Measurements from ENCODE around the gene PLEKHG3. TPM values are rescaled to one million over a fixed set of nuclear protein-coding genes. Genes with fewer than 3 reads are reported as not detected.

The PLEKHG3 gene
- total and polyA plus RNA-seq, 9 donors: 17.5 to 92.9 (median 67.7) TPM

- Histone ChIP-seq H3K27ac (no peak overlapping the region), H3K36me3 (no peaks in the 10 kb centered on the region), H3K4me1 (ENCODE audit: insufficient read depth) (no peaks in the 10 kb centered on the region), H3K9me3 (no peaks in the 10 kb centered on the region), H3K4me3 (no peak overlapping the region), H3K27me3 (no peaks in the 10 kb centered on the region)
- WGBS, 3 donors: 76 to 79% (median 77%) methylated on average over 6 of the region's 6 CpGs
- TF ChIP-seq POLR2A (IDR thresholded peaks at IDR 0.05): no peak
- no peak for TF ChIP-seq EP300 (IDR thresholded peaks at IDR 0.05)
- no peak for TF ChIP-seq CTCF (IDR thresholded peaks at IDR 0.05)
- intact Hi-C loops (cut with DNase I): loop anchor here in 3 of 4 donors (5.0 to 10.0 kb wide), 3 partner anchors 89 to 261 kb away; no protein-coding TSS in a partner anchor
- no peak for DNase-seq
Observed at GRCh38 chr14:64673748-64674147, 30.5 kb upstream of the PLEKHG3 start.

GRCh38 chr14:64674829-64675228 is 29.4 kb upstream of the PLEKHG3 start:
- TF ChIP-seq CTCF (IDR thresholded peaks at IDR 0.05) (no peak), POLR2A (IDR thresholded peaks at IDR 0.05) (no peak), EP300 (IDR thresholded peaks at IDR 0.05) (no peak)
- no peaks in the 10 kb centered on the region for H3K9me3 ChIP-seq
- H3K27ac ChIP-seq: no peak overlapping the region
- no peaks in the 10 kb centered on the region for H3K27me3 ChIP-seq
- DNase-seq: no peak
- no peak overlapping the region for H3K4me3 ChIP-seq
- intact Hi-C loops (cut with DNase I): loop anchor here in 3 of 4 donors (5.0 to 10.0 kb wide), 3 partner anchors 87 to 260 kb away; no protein-coding TSS in a partner anchor
- no peaks in the 10 kb centered on the region for H3K4me1 ChIP-seq (ENCODE audit: insufficient read depth)
- WGBS, 3 donors: 77 to 82% (median 79%) methylated on average over 10 of the region's 10 CpGs
- no peaks in the 10 kb centered on the region for H3K36me3 ChIP-seq

GRCh38 chr14:64675312-64675711 is 28.9 kb upstream of the PLEKHG3 start:
- no peak for DNase-seq
- no peaks in the 10 kb centered on the region for H3K4me1 ChIP-seq (ENCODE audit: insufficient read depth)
- no peaks in the 10 kb centered on the region for H3K9me3 ChIP-seq
- intact Hi-C loops (cut with DNase I): loop anchor here in 1 of 4 donors (10.0 kb wide), 1 partner anchor 259 kb away; no protein-coding TSS in a partner anchor
- WGBS, 3 donors: 78 to 89% (median 80%) methylated on average over 3 of the region's 3 CpGs
- H3K27ac ChIP-seq: no peak overlapping the region
- H3K4me3 ChIP-seq: no peak overlapping the region
- TF ChIP-seq CTCF (IDR thresholded peaks at IDR 0.05) (no peak), POLR2A (IDR thresholded peaks at IDR 0.05) (no peak), EP300 (IDR thresholded peaks at IDR 0.05) (no peak)
- no peaks in the 10 kb centered on the region for H3K36me3 ChIP-seq
- H3K27me3 ChIP-seq: no peaks in the 10 kb centered on the region

- WGBS, 3 donors: 82 to 88% (median 88%) methylated on average over 3 of the region's 3 CpGs
- intact Hi-C loops (cut with DNase I): loop anchor here in 2 of 4 donors (2.0 to 10.0 kb wide), 2 partner anchors 84 to 258 kb away; no protein-coding TSS in a partner anchor
- H3K27me3 ChIP-seq: no peaks in the 10 kb centered on the region
- H3K9me3 ChIP-seq: no peaks in the 10 kb centered on the region
- no peaks in the 10 kb centered on the region for H3K36me3 ChIP-seq
- H3K4me1 ChIP-seq (ENCODE audit: insufficient read depth): no peaks in the 10 kb centered on the region
- TF ChIP-seq EP300 (IDR thresholded peaks at IDR 0.05) (no peak), CTCF (IDR thresholded peaks at IDR 0.05) (no peak), POLR2A (IDR thresholded peaks at IDR 0.05) (no peak)
- H3K27ac ChIP-seq: no peak overlapping the region
- DNase-seq: no peak
- no peak overlapping the region for H3K4me3 ChIP-seq
Observed at GRCh38 chr14:64676410-64677008, 27.7 kb upstream of the PLEKHG3 start.
